HK-2 (cell line): ENCODE data around the gene SLC6A19.

Experiments used
- DNase-seq: peaks from one replicate; pipeline ENCODE4 v3.0.0-alpha.2; 2018; ENCODE audit not compliant: unreplicated experiment

SLC6A19 gene

DNA sequence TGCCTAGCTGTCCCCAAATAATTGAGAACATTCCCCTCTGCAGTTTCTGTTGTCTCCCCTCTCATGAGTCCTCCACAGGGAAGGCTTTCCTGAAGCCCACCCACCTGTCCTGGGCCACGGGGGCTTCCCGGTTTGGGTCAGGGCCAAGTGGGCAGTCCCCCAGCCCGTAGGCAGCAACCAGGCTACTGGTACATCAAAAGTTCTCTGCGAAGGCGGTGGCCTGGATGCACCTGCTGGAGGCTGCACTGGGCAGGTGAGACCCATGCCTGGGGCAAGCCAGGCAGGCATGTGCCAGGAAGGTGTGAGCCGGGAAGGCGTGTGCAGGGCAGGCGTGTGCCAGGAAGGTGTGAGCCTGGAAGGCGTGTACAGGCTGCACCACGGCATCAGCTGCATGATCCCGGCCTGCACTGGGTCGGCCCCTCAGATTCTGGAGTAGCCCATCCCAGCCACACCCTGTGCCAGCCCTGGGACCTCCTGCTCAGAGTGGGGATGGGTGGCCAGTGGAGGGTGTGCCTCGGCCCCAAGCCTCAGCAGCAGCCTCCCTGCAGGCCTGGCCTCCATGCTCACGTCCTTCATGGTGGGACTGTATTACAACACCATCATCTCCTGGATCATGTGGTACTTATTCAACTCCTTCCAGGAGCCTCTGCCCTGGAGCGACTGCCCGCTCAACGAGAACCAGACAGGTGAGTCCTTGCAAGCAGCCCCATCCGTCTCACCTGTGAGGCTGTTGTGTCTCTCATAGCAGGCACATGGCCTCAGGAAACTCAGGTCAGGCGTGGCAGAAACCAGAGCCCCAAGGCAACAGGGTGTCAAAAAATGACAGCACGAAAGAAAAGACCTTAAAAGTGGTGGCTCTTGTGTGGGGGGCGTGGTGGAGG, 8.7 kb downstream of the SLC6A19 start:
- no peak for DNase-seq

DNA sequence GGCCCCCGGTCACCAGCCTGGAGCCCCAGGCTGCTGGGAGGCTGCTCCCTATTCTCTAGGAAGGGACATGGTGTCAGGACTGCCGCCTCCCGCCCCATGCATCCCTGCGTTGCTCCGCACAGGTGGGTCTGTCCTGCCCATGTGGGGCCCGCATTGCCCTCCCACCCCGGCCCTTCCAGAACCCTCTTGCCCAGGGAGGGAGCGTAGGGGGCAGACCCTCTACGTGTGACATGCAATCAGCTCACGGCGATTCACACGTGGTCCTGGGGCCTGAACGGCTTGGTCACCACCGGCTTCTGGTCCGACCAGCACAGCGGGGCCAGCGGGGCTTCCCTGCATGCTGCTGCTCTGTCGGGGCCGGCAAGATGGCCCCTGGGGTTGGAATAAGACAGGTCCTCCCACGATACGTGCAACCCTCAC, 9.4 kb downstream of the SLC6A19 start:
- no peak for DNase-seq

DNA sequence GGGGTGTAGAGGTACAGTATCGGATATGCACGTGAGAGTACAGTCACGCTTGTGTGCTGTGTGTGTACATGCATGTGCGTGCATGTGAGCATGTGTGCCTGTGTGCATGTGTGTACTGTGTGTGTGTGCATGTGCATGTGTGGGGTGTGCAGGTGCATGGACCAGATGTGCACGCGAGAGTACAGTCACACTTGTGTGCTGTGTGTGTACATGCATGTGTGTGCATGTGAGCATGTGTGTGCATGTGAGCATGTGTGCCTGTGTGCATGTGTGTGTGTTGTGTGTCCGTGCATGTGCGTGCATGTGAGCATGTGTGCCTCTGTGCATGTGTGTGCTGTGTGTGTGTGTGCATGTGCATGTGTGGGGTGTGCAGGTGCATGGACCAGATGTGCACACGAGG, 10.3 kb downstream of the SLC6A19 start:
- no peak for DNase-seq

DNA sequence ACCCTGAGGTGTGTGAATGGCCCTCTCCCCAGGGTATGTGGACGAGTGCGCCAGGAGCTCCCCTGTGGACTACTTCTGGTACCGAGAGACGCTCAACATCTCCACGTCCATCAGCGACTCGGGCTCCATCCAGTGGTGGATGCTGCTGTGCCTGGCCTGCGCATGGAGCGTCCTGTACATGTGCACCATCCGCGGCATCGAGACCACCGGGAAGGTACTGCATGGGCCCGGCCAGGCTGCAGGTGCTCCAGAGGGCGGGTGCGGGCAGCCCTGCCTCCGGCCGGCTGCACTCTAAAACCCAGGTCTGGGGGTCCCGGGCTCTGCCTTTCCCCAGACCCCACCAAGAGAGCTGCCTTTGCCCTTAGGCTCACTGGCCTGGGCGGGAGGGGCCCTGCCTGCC, 10.9 kb downstream of the SLC6A19 start:
- no peak for DNase-seq

DNA sequence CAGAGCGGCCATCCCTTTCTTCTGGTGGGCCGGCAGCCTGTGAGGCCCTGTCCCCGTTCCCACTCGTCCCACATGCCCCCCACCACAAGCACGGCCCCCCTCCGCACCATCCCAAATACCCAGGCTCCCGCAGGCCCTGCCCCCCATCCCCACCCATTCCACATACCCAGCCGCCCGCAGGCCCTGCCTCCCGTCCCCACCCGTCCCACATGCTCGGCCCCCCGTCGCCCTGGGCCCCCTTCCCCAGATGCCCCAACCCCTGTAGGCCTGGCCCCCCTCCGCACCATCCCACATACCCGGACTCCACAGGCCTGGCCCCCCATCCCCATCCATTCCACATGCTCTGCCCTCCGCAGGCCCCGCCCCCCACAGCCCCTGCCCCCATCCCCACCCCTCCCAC, 11.5 kb downstream of the SLC6A19 start:
- no peak for DNase-seq

DNA sequence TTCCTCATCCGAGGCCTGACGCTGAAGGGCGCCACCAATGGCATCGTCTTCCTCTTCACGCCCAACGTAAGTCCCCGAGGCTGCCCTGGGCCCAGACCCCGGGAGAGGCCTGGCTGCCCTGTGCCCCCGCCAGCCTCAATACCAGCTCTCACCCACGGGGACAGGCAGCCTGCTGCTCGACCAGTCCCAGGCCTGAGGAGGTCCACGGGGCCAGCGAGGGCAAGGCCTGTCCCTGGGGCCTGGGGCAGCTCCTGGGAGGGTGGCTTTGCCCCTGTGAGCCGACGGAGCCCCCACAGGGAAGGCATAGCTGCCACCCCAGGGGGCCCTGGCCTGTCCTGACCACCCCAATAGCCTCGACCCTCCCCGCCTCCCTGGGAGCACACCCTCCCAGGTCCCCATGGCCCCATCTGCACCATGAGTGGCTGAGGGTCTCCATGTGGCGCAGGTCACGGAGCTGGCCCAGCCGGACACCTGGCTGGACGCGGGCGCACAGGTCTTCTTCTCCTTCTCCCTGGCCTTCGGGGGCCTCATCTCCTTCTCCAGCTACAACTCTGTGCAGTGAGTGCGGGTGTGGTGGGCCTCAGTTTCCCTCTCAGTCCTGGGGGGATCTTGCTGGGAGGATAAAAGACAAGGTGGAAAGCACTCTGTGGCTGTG, 12.2 kb downstream of the SLC6A19 start:
- no peak for DNase-seq

DNA sequence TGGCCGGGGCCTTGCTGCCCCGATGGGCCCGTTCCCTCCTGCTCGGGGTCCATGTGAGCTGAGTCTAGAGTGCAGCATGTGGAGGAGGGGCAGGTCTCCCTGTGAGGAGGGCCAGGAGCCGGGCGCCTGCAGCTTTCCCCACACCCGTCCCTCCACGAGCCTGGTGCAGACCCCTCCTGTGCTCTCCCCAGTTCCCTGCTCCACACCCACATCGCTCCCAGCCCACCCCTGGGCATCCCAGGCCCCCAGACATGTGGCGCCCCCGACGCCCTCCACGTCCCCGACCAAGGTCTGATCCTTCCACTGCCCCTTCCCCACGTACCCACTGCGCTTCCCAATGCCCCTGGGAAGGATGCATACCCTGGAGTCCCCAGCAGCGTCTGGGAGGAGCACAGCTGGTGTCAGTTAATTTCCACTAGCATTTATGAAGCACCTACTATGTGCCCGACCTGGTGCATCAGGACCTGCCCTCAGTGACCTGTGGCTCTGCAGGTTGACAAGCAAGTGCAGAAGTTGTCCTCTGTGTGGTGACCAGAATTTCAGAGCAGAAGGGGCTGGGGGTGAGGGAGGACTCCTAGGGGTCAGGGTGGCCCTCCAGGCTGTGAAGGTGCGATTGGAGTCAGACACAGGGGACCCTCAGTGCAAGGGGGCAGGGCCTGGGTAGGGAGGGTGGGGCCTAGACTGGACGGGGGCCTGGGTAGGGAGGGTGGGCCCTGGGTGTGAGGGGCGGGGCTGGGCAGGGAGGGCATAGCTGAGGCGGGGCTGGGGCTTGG, 13.0 kb downstream of the SLC6A19 start:
- DNase-seq: no peak

DNA sequence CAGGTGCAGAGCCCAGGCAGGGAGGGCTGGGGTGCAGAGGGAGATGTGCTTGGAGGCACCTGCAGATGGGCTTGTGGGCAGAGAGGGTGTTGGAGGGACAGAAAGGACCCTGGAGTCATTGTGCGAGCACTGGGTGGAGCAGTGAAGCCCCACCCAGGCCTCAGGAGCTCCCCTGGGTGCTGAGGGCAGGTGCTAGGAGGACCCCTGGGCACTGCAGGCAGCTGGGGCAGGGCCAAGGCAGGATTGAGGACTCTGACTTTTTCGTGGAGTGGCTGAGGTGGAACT, 13.5 kb downstream of the SLC6A19 start:
- DNase-seq: no peak

DNA sequence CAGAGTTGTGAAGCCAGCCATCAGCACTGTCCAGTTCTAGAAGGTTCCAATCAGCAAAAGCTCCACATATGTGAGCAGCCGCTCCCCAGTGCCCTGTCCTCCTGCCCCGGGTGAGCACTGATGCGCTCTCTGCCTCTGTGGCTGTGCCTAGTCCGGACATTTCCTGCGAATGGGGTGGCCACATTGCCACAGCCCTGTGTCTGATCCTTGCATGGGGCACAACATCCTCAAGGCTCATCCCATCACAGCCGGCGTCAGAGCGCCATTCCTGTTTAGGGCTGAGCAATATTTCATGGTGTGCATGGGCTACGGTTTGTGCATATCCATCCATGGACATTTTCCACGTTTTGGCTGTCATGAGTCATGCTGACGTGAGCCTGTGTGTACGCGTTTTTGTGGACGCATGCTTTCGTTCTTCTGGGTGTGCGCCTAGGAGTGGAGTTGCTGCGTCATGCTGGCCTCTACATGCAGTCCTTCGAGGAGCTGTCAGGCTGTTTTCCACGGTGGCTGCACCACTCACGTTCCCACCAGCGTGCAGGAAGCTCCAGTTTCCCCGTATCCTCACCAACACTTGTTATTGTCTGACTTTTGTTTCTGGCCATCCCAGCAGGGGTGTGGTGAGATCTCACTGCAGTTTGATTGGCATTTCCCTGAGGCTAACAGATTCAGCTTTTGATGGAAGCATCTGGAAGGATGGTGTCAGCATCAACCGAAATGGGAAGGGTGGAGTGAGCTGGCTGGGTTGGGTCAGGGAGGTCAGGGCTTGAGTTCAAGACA, 14.1 kb downstream of the SLC6A19 start:
- DNase-seq: no peak

DNA sequence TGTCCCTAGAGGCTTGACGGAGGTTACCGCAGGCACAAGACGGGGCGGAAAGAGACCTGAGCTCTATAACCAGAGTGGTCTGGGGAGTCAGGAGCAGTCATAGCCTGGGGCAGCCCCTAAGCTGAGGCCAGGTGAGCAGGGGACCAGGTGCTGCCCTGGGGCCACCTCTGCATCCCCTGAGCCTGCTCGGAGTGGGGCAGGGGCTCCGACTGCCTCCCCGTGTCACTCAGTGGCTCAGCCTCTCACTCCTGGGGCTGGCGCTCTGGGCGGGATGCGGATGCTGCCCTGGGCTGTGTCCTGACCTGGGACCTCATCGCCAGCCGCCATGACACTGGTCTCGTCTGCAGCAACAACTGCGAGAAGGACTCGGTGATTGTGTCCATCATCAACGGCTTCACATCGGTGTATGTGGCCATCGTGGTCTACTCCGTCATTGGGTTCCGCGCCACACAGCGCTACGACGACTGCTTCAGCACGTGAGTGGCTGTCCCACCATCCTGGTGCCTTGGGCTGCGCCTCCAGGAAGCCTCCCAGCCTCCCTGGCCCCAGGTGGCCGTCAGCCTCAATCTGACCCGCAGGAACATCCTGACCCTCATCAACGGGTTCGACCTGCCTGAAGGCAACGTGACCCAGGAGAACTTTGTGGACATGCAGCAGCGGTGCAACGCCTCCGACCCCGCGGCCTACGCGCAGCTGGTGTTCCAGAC, 15.0 kb downstream of the SLC6A19 start:
- DNase-seq: no peak

DNA sequence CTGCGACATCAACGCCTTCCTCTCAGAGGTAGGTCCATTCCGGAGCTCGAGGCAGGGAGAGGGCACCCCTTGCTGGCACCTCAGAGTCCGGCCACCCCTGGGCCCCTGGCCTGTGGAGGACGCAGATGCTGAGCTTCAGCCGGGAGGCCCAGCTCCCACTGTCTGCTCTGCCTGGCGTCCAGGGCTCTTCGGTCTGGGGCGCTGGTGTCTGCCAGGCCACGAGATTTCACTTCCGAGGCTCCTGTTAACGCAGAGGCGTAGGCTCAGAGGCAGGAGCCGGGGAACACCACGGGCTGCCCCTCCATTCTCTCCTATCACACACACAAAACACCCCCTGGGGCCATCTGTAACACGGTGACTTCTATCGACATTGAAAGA, 15.5 kb downstream of the SLC6A19 start:
- DNase-seq: no peak

DNA sequence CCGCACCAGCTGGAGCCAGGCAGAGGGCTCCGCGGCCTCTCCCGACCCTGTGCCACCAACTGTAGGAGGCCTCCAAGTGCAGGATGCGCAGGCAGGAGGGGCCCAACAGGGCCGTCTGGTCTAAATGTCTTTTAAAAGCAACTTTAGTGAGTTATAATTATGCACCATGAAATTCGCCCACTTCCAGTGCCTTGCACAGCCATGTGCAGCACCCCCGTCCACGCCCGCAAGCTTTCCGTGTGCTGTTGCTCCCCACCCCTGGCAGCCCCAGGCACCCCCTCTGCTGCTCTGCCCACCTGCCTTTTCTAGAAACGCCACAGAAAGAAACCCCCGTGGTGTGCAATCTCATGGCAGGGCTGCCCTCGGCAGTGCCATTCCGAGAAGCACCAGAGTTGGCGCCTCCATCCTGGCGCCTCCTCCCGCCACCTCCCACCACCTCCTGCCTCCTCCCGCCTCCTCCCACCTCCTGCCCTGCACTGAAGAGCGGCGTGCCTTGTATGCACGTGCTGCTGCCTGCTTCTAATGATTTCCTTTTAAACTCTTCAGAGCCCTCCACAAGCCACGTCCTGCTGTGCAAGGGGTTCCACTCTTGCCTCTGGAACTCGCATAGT, 16.3 kb downstream of the SLC6A19 start:
- no peak for DNase-seq

DNA sequence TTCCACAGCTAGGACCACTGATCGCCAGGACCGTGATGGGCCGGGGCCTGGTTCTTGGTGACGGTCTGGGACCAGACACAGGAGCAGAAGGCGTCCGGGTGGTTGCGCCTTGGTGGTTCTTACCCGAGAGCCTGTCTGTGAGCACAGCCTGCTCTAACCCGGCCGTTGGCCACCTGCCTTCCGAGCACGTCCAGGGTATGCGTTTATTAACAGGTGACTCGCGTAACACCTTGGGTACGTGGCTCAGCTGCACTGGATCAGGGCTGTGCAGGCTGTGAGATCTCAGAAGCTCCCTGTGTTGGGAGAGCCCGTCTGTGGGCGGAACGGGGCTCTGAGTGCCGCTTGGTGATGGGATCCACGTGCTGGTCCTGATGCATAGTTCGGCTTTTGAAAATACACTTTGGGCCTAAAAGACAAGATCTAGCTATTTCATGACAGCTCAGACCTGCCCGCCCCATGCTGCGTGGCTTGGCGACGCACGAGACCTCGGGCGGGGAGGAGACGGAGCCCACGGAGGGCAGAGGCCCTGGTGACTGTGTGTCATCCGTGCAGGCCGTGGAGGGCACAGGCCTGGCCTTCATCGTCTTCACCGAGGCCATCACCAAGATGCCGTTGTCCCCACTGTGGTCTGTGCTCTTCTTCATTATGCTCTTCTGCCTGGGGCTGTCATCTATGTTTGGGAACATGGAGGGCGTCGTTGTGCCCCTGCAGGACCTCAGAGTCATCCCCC, 17.1 kb downstream of the SLC6A19 start:
- DNase-seq: no peak

DNA sequence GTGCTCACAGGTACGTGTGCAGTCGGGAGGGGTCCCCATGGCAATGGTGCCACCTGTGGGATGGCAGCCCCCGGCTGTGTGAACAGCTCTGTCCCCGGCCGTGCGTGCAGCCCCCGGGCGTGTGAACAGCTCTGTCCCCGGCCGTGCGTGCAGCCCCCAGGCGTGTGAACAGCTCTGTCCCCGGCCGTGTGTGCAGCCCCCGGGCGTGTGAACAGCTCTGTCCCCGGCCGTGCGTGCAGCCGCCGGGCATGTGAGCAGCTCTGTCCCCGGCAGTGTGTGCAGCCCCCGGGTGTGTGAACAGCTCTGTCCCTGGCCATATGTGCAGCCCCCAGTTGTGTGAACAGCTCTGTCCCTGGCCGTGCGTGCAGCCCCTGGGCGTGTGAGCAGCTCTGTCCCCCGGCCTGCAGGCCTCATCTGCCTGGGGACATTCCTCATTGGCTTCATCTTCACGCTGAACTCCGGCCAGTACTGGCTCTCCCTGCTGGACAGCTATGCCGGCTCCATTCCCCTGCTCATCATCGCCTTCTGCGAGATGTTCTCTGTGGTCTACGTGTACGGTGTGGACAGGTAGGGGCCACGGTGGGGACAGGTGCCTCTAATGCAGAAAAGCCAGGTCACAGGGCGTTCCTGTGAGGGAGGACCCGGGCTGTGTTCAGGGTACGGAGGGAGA, 17.8 kb downstream of the SLC6A19 start:
- no peak for DNase-seq

DNA sequence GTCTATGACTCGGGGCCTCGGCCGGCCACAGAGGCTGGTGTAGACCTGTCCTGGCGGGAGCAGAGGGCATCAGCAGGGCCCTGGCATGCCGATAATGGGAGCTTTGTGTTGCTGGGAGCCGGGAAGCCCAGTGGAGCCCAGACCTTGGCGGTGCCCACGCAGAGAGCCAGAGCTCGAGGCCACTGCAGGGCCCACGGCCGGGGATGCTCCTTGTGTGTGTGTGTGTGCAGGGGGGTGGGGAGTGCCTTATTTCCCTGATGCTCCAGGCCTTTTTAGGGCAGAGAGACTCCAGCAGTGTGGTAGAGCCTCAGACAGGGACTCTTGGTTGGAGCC, 18.3 kb downstream of the SLC6A19 start:
- DNase-seq: no peak

DNA sequence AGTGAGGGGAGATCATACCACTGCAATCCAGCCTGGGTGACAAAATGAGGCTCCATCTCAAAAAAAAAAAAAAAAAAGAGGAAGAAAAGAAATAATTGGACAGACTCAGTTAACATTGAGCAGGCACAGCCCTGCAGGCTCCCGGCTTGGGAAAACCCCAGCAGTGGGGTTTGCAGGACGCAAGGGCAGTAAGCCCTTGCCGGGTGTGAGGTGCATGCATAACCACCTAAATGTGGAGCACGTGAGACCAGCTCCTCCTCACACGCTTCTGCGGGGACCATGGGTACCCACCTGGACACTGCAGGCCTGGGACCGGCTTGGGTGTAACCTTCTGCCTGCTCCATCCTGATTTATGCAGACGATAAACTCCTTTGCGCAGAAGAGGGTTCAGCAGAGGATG, 19.0 kb downstream of the SLC6A19 start:
- no peak for DNase-seq

DNA sequence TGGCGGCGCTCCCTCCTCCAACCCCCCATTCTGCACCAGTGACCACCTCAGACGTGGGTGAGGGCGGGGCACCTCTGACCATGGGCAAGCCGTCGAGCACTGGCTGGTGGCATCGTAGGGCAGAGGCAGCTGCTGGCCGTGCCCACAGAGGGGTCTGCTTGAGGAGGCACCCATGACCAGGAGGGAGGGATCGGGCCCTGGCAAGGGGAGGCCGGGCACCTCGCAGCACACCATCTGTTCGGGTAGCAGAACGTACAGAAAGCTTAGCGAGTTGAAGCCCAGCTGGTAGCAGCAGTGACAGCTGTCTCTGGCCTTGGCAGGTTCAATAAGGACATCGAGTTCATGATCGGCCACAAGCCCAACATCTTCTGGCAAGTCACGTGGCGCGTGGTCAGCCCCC, 19.4 kb downstream of the SLC6A19 start:
- DNase-seq: no peak

DNA sequence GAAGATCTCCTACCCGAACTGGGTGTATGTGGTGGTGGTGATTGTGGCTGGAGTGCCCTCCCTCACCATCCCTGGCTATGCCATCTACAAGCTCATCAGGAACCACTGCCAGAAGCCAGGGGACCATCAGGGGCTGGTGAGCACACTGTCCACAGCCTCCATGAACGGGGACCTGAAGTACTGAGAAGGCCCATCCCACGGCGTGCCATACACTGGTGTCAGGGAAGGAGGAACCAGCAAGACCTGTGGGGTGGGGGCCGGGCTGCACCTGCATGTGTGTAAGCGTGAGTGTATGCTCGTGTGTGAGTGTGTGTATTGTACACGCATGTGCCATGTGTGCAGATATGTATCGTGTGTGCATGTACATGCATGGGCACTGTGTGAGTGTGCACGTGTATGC, 20.3 kb downstream of the SLC6A19 start:
- no peak for DNase-seq

DNA sequence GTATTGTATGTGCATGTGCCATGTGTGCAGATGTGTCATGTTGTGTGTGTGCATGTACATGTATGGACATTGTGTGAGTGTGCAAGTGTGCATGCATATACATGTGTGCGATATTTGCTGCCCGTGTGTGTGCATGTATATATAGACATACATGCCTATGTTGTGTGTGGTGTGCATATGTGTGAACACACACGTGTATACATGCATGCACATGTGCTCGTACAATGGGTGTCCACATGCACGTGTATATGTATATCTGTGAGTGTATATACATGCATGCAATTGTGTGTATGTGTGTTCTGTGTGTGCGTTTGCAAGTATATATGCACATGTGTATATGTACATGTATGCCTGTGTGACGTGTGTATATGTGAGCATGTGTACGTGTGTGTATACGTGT, 20.8 kb downstream of the SLC6A19 start:
- no peak for DNase-seq
